Nephron (organoid): ENCODE measurements around the gene TAF6L.
A peak's percentile ranks its signal among the peaks of the same experiment; 100 is the strongest.

Experiments used
- H3K27ac Mint-ChIP-seq, 3 experiments: 2 replicates each; pipeline ENCODE4 v1.8.0; 2020; ENCODE audit warnings: mixed read lengths in 3 of 3, mild to moderate bottlenecking in 2 of 3, moderate library complexity in 1 of 3
- H3K27me3 Mint-ChIP-seq: 2 replicates; pipeline ENCODE4 v1.8.0; 2021; ENCODE audit warnings: low read depth, mild to moderate bottlenecking, moderate library complexity, mixed read lengths
- H3K36me3 Mint-ChIP-seq: 2 replicates; pipeline ENCODE4 v1.8.0; 2020; ENCODE audit warnings: low read depth, mixed read lengths
- H3K4me1 Mint-ChIP-seq: 2 replicates; pipeline ENCODE4 v1.8.0; 2020; ENCODE audit warnings: mixed read lengths
- H3K4me3 Mint-ChIP-seq, 3 experiments: 2 replicates each; pipeline ENCODE4 v1.8.0; 2020; ENCODE audit warnings: mild to moderate bottlenecking in 3 of 3, mixed read lengths in 3 of 3, moderate library complexity in 2 of 3
- H3K9me3 Mint-ChIP-seq: 2 replicates; pipeline ENCODE4 v1.8.0; 2020; ENCODE audit warnings: mixed read lengths
- CTCF ChIP-seq, 3 experiments: fragments of 200-600 bp; sonication (generic); IDR thresholded peaks; one replicate each; pipeline ENCODE4 v1.5.0; 2021; ENCODE audit warnings: antibody characterized with exemption in 3 of 3; ENCODE audit not compliant: unreplicated experiment in 3 of 3

TAF6L gene

GRCh38 chr11:62805076-62805892 lies 34.1 kb downstream of the TAF6L start, which contains the start of gene NXF1:
Gene NXF1 (minus strand): TSS chr11:62805440. CDS start chr11:62805356, 84 bp downstream.
- H3K27ac Mint-ChIP-seq: peak within 1 kb of the TSS; percentile 96 to 98 (median 97)
- peak within 1 kb of the TSS; percentile 94 to 100 (median 99) for H3K4me3 Mint-ChIP-seq
- no peaks in the 10 kb centered on the region for H3K9me3 Mint-ChIP-seq
- H3K27me3 Mint-ChIP-seq: no peaks in the 10 kb centered on the region
- TF ChIP-seq CTCF (IDR thresholded peaks at IDR 0.05; ENCODE audit: unreplicated experiment in 3 of 3): peak; percentile 25 to 35 (median 31)
- H3K4me1 Mint-ChIP-seq: peaks cover 29% of the 10 kb centered on the region
- H3K36me3 Mint-ChIP-seq: peaks cover 32% of the 10 kb centered on the region

GRCh38 chr11:62805961-62806441 lies 34.8 kb downstream of the TAF6L start:
- Mint-ChIP-seq H3K36me3 (peaks cover 30% of the 10 kb centered on the region), H3K4me1 (peaks cover 29% of the 10 kb centered on the region), H3K9me3 (no peaks in the 10 kb centered on the region)

GRCh38 chr11:62806611-62807121 lies 35.5 kb downstream of the TAF6L start:
- peak overlapping the region; percentile 96 to 98 (median 97) for H3K27ac Mint-ChIP-seq
- H3K4me1 Mint-ChIP-seq: peaks cover 29% of the 10 kb centered on the region
- H3K36me3 Mint-ChIP-seq: peaks cover 25% of the 10 kb centered on the region
- no peak for TF ChIP-seq CTCF (IDR thresholded peaks at IDR 0.05; ENCODE audit: unreplicated experiment in 3 of 3)
- no peaks in the 10 kb centered on the region for H3K9me3 Mint-ChIP-seq
- peak overlapping the region; percentile 94 to 100 (median 99) for H3K4me3 Mint-ChIP-seq
- H3K27me3 Mint-ChIP-seq: no peaks in the 10 kb centered on the region

More at GRCh38 chr11:62805961-62806441, 34.8 kb downstream of the TAF6L start:
- Mint-ChIP-seq H3K27ac (peak overlapping the region; percentile 96 to 98 (median 97)), H3K27me3 (no peaks in the 10 kb centered on the region), H3K4me3 (peak overlapping the region; percentile 94 to 100 (median 99))
- TF ChIP-seq CTCF (IDR thresholded peaks at IDR 0.05; ENCODE audit: unreplicated experiment in 3 of 3): peak in 1 of 3 experiments; percentile 4

GRCh38 chr11:62810748-62811147 lies 39.6 kb downstream of the TAF6L start:
- no peaks in the 10 kb centered on the region for H3K9me3 Mint-ChIP-seq
- H3K27ac Mint-ChIP-seq: no peak overlapping the region
- H3K4me3 Mint-ChIP-seq: no peak overlapping the region
- H3K36me3 Mint-ChIP-seq: peaks cover 12% of the 10 kb centered on the region
- TF ChIP-seq CTCF (IDR thresholded peaks at IDR 0.05; ENCODE audit: unreplicated experiment in 3 of 3): no peak
- H3K27me3 Mint-ChIP-seq: no peaks in the 10 kb centered on the region
- H3K4me1 Mint-ChIP-seq: peaks cover 9% of the 10 kb centered on the region

GRCh38 chr11:62811659-62812058 lies 40.5 kb downstream of the TAF6L start:
- Mint-ChIP-seq H3K27ac (no peak overlapping the region), H3K9me3 (no peaks in the 10 kb centered on the region), H3K27me3 (no peaks in the 10 kb centered on the region)

More at GRCh38 chr11:62811659-62812058, 40.5 kb downstream of the TAF6L start:
- peaks cover 16% of the 10 kb centered on the region for H3K36me3 Mint-ChIP-seq
- no peak for TF ChIP-seq CTCF (IDR thresholded peaks at IDR 0.05; ENCODE audit: unreplicated experiment in 3 of 3)
- no peak overlapping the region for H3K4me3 Mint-ChIP-seq
- peaks cover 2% of the 10 kb centered on the region for H3K4me1 Mint-ChIP-seq
